Body of pancreas (tissue), 4 donors: Measurements from ENCODE around the gene UBE2D4. TPM values are rescaled to one million over a fixed set of nuclear protein-coding genes. Genes with fewer than 3 reads are reported as not detected.

Experiments used
- ATAC-seq: fragments of 150-250 bp; one replicate; pipeline ENCODE4 v1.9.1; 2016
- DNase-seq, 4 donors: peaks; one replicate each; pipeline ENCODE4 v3.0.0-alpha.2; 2019
- H3K27ac ChIP-seq, 4 donors: fragments of 200-600 bp; sonication (generic); 1 replicate in 3 of 4; 2 replicates in 1 of 4; pipeline versions ENCODE4 v1.5.1 to v1.6.1; 2016 to 2019; ENCODE audit warnings: mild to moderate bottlenecking in 1 of 4, mixed read lengths in 1 of 4, moderate library complexity in 1 of 4
- H3K27me3 ChIP-seq, 2 donors: fragments of 200-600 bp; sonication (generic); one replicate each; pipeline ENCODE4 v1.6.0; 2016; ENCODE audit warnings: mild to moderate bottlenecking in 1 of 2
- H3K36me3 ChIP-seq, 2 donors: fragments of 200-600 bp; sonication (generic); replicated peaks in 1 of 2; 2 replicates each; pipeline ENCODE4 v1.5.1; 2016; ENCODE audit warnings: low read depth in 2 of 2; ENCODE audit not compliant: insufficient read depth in 1 of 2
- H3K4me1 ChIP-seq: fragments of 200-600 bp; sonication (generic); one replicate; pipeline ENCODE4 v1.6.0; 2016
- H3K4me3 ChIP-seq, 2 donors: fragments of 200-600 bp; sonication (generic); 1 replicate in 1 of 2; 2 replicates in 1 of 2; pipeline ENCODE4 v1.5.1; 2016 to 2019
- H3K9me3 ChIP-seq, 3 donors: fragments of 200-600 bp; sonication (generic); 1 replicate in 2 of 3; 2 replicates in 1 of 3; pipeline ENCODE4 v1.5.1; 2016
- POLR2A ChIP-seq, 3 donors: fragments of 450-650 bp; IDR thresholded peaks; one replicate each; pipeline ENCODE4 v1.6.1; 2016; ENCODE audit warnings: antibody characterized with exemption in 3 of 3, mild to moderate bottlenecking in 2 of 3
- WGBS, 2 donors: methylation state at CpG; one replicate each; pipeline ENCODE4 v1.1.5; 2017; 5-methylcytosine and 5-hydroxymethylcytosine counted together
- intact Hi-C: fragments of 100-400 bp; cut with DNase I; formaldehyde crosslinking; loops from one replicate; pipeline ENCODE4 v1.15.1; 2023
- total RNA-seq, 2 donors: library from RNA; depleted of rRNA; stranded (reverse); fragments of >200 nt; gene quantifications; one replicate each; pipeline ENCODE4 v1.1.0, GENCODE V29; 2016
- TF ChIP-seq, protein P1 (sequence below), 7 experiments: fragments of 450-650 bp in 4 of 7; fragments of 200-600 bp in 3 of 7; sonication (generic) in 3 of 7; IDR thresholded peaks; one replicate each; pipeline ENCODE4 v1.5.1; 2016 to 2019; ENCODE audit warnings: antibody characterized with exemption in 7 of 7

Gene UBE2D4
- total RNA-seq, 2 donors from 2014 or later, result 16.5 to 18.4 TPM

DNA sequence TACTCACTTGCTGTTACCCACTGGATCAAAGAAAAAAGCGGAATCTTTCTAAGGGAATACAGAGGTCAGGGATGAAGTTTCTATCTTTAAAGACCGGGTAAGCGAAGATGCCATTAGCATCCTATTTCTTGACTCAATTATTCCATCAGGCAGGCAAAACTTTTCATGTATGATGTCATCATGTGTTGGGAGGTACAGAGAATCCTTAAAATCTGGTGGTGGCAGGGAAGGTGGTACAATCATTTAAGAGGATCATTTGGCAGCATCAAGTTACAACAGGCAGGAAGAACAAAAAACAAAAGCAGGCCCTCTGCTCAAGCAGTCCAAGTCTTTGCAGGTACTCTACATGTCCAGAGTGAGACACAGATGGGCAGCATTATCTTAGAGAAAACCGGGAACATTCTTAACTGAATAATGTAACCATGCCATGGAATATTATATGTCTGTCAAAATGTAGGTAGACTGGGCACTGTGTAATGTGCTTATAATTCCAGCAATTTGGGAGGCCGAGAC, 23.6 kb upstream of the UBE2D4 start:
- Histone ChIP-seq H3K27ac (no peak overlapping the region), H3K9me3 (no peaks in the 10 kb centered on the region), H3K4me1 (peaks cover 37% of the 10 kb centered on the region), H3K4me3 (no peak overlapping the region), H3K36me3 (no peaks in the 10 kb centered on the region), H3K27me3 (no peaks in the 10 kb centered on the region)
- WGBS, 2 donors, result 86 to 94% methylated on average over 5 of the region's 5 CpGs
- DNase-seq (no peak), ATAC-seq (no peak)
- TF ChIP-seq, protein P1, sequence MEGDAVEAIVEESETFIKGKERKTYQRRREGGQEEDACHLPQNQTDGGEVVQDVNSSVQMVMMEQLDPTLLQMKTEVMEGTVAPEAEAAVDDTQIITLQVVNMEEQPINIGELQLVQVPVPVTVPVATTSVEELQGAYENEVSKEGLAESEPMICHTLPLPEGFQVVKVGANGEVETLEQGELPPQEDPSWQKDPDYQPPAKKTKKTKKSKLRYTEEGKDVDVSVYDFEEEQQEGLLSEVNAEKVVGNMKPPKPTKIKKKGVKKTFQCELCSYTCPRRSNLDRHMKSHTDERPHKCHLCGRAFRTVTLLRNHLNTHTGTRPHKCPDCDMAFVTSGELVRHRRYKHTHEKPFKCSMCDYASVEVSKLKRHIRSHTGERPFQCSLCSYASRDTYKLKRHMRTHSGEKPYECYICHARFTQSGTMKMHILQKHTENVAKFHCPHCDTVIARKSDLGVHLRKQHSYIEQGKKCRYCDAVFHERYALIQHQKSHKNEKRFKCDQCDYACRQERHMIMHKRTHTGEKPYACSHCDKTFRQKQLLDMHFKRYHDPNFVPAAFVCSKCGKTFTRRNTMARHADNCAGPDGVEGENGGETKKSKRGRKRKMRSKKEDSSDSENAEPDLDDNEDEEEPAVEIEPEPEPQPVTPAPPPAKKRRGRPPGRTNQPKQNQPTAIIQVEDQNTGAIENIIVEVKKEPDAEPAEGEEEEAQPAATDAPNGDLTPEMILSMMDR (IDR thresholded peaks at IDR 0.05), result no peak
- no peak for TF ChIP-seq POLR2A (IDR thresholded peaks at IDR 0.05)
- intact Hi-C loops, result no loop called here

DNA sequence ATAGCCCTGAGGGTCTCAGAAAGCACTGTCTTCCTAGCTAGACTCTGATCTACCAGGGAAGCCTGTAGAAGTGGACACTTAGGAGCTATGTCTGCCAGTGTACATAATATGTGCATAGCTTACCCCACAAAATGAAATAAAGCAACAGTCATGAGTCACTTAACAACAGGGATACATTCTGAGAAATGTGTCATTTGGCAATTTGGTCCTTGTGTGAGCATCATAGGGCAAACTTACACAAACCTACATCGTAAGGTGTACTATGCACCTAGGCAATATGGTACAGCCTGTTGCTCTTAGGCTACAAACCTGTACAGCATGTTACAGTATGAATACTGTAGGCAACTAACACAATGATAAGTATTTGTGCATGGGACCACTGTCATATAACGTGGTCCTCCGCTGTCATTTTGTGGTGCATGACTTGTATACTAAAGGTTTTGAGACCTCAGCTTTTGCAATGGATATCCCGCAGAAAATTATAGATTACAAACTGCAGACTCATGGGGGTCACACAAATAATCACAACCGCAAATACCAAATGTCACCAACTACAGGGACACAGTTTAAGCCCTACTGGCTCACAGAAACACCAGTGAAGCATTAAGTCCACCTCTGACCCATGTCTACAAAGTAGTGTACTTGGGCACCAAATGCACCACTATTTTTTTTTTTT, 21.6 kb upstream of the UBE2D4 start:
- H3K27ac ChIP-seq, result peak overlapping the region in 3 of 4 donors; percentile 83 to 91 (median 87)
- TF ChIP-seq POLR2A (IDR thresholded peaks at IDR 0.05), result no peak
- TF ChIP-seq, protein P1 (IDR thresholded peaks at IDR 0.05), result no peak
- H3K36me3 ChIP-seq, result no peaks in the 10 kb centered on the region
- H3K27me3 ChIP-seq, result no peaks in the 10 kb centered on the region
- no peak overlapping the region for H3K4me3 ChIP-seq
- H3K9me3 ChIP-seq, result no peaks in the 10 kb centered on the region
- no peak for DNase-seq
- ATAC-seq, result no peak
- intact Hi-C loops, result no loop called here
- peaks cover 37% of the 10 kb centered on the region for H3K4me1 ChIP-seq
- 86 to 91% methylated on average over 5 of the region's 5 CpGs for WGBS, 2 donors

DNA sequence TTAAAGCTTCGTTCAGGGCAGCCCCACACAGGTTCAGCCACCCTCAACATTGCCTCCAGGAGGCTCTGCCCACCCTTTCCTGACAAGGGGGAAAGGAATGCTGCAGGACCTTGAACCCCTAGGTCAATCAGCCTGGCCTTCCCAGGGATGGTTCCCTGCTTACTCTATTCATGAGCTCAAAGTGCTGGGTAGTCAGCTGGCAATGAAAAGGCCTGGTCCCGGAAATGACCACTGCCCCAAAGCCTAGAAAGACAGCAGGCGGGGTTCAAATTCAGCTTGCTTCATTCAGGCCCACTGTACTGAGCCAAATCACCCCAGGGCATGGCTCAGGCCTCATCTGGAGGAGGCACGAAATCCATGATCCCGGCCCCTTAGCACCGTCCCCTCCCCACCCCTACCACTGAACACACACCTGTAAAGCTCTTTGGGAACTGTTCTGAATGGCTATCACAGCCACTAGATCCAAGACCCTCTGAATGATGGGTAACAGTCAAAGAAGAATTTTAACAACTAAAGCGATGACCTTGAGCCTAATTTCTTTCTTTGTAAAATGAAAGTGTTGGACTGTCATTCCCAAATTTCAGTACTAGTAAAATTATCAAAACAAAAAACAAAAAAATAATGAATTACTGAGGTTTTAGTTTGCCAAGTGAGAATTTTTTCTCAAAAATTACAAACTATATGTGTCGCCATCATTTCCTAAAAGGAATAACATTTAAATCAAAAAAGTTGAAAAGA, 20.9 kb upstream of the UBE2D4 start:
- ATAC-seq, result peak; percentile 51
- Histone ChIP-seq H3K4me1 (peaks cover 37% of the 10 kb centered on the region), H3K9me3 (no peaks in the 10 kb centered on the region), H3K27me3 (no peaks in the 10 kb centered on the region), H3K4me3 (peak overlapping the region; percentile 20 to 38), H3K36me3 (no peaks in the 10 kb centered on the region), H3K27ac (peak overlapping the region; percentile 34 to 91 (median 85))
- TF ChIP-seq POLR2A (IDR thresholded peaks at IDR 0.05), result peak in 1 of 3 donors; percentile 28
- TF ChIP-seq, protein P1 (IDR thresholded peaks at IDR 0.05), result no peak
- 24 to 31% methylated on average over 5 to 8 of the region's 8 CpGs for WGBS, 2 donors
- intact Hi-C loops, result no loop called here
- DNase-seq, result peak; percentile 37 to 57 (median 50)

DNA sequence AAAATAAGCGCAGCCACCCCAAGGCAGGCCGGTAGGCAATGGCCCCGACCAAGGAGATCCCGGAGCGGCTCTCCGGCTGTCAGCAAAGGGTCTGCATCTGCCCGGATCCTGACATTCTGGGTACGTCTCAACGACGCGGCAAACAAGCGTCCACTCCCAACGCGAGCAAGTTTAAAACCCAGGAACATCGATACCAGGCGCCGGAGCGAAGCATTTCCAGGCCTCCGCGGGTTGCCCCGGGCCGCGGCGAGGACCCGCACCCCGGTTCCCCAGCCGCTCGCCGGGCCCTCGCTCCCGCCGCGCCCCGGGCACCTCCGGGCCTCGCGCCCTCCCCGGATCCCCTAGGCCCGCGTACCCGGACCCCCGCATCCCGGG, 20.3 kb upstream of the UBE2D4 start:
- ATAC-seq, result peak; percentile 61
- Histone ChIP-seq H3K27me3 (no peaks in the 10 kb centered on the region), H3K4me3 (peak overlapping the region; percentile 20 to 38), H3K27ac (peak overlapping the region; percentile 76 to 91 (median 85)), H3K36me3 (no peaks in the 10 kb centered on the region), H3K4me1 (peaks cover 37% of the 10 kb centered on the region), H3K9me3 (no peaks in the 10 kb centered on the region)
- TF ChIP-seq, protein P1 (IDR thresholded peaks at IDR 0.05), result peak in 2 of 7 experiments; percentile 4 to 7
- peak in 1 of 3 donors; percentile 8 for TF ChIP-seq POLR2A (IDR thresholded peaks at IDR 0.05)
- DNase-seq, result peak; percentile 13 to 32 (median 27)
- intact Hi-C loops, result no loop called here
- WGBS, 2 donors, result 0% methylated on average over 21 to 39 of the region's 43 CpGs
